Heart left ventricle (tissue), 13 donors: ENCODE data around the gene NEK10.

Experiments
- POLR2A ChIP-seq, 2 donors: fragments of 450-650 bp; IDR thresholded peaks; one replicate each; pipeline ENCODE4 v1.6.1; 2017; ENCODE audit warnings: antibody characterized with exemption in 2 of 2, mild to moderate bottlenecking in 2 of 2, moderate library complexity in 2 of 2
- TF ChIP-seq, protein P1 (sequence below), 12 donors: fragments of 200-600 bp; sonication (generic) in 4 of 12; IDR thresholded peaks; one replicate each; pipeline versions ENCODE4 v1.5.0 to v1.8.0; 2018 to 2022; ENCODE audit warnings: antibody characterized with exemption in 12 of 12, mild to moderate bottlenecking in 5 of 12
- donor health status: ischemic (EF 13 %, LVEDD 7.1; RV severe dilation, severe dysfunction).
- donor health status: DM: no; HTN: yes; CAD: no.
- donor health status: DM: no; HTN: no; CAD: no.
- donor health status: ischemic (EF 25% LVEDD 6.9; RV normal size, moderate dysfunction).
- donor health status: ischemic (EF 25% LVEDD 5.7; RV mildly dilated, moderate dysfunction).
- donor health status: ischemic (EF 35%, LVEDD 5.7; RV mildly dilated, moderate dysfunction).
- donor health status: nonischemic (EF 11% LVEDD 7.7; RV severe dilation, severe dysfunction).
- donor health status: DM: yes; HTN: yes; CAD: no.
- donor health status: PGD.
- donor health status: ischemic (EF 29% LVEDD 5.4; RV normal size, mild dysfunction).
- donor health status: nonischemic (EF 23%, LVEDD 6.1; RV moderate dilation, normal function).

DNA sequence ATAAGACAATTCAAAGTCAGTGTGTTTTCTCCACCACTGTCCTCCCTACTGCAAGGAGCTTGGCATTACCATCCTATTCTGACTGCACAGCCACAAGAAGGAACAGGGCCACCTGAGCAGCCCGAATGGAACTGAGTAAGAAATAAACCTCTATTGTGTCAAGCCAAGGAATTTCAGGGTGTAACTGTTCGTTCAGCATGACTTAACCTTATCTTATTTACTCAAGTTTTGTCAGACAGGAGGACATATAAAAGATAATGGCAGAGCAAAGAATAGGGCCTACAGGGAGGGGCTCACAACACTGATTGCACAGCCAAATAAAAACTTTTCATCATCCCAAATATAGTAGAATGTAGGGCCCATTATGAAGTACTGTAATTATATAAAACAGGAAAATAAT is 236.1 kb downstream of the NEK10 start:
- TF ChIP-seq, protein P1, sequence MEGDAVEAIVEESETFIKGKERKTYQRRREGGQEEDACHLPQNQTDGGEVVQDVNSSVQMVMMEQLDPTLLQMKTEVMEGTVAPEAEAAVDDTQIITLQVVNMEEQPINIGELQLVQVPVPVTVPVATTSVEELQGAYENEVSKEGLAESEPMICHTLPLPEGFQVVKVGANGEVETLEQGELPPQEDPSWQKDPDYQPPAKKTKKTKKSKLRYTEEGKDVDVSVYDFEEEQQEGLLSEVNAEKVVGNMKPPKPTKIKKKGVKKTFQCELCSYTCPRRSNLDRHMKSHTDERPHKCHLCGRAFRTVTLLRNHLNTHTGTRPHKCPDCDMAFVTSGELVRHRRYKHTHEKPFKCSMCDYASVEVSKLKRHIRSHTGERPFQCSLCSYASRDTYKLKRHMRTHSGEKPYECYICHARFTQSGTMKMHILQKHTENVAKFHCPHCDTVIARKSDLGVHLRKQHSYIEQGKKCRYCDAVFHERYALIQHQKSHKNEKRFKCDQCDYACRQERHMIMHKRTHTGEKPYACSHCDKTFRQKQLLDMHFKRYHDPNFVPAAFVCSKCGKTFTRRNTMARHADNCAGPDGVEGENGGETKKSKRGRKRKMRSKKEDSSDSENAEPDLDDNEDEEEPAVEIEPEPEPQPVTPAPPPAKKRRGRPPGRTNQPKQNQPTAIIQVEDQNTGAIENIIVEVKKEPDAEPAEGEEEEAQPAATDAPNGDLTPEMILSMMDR (IDR thresholded peaks at IDR 0.05), result no peak
- no peak for TF ChIP-seq POLR2A (IDR thresholded peaks at IDR 0.05)
